Spinal cord (tissue), 10 donors: ENCODE results near the gene IGFL4. TPM values are rescaled to one million over a fixed set of nuclear protein-coding genes. Genes with fewer than 3 reads are reported as not detected.
"Not testable (repeated sequence)": the region's sequence is repeated elsewhere in the genome, so short reads cannot be mapped to it uniquely, and the experiment has no call there.

Experiments
- DNase-seq, 6 donors: peaks; one replicate each; pipeline versions ENCODE4 v3.0.0 to v3.0.0-alpha.2; 2013 to 2015; ENCODE audit warnings: low spot score in 6 of 6, low read depth in 4 of 6
- H3K27ac ChIP-seq: one replicate; pipeline ENCODE4 v1.5.1; 2013; ENCODE audit warnings: low read depth, low read length, control low read depth
- H3K27me3 ChIP-seq: one replicate; pipeline ENCODE4 v1.6.1; 2013; ENCODE audit warnings: low read length; ENCODE audit not compliant: control insufficient read depth, insufficient read depth
- H3K36me3 ChIP-seq: one replicate; pipeline ENCODE4 v1.6.1; 2013; ENCODE audit warnings: low read length; ENCODE audit not compliant: control insufficient read depth, insufficient read depth
- H3K4me1 ChIP-seq: one replicate; pipeline ENCODE4 v1.6.1; 2013; ENCODE audit warnings: low read length; ENCODE audit not compliant: control insufficient read depth, insufficient read depth
- H3K4me3 ChIP-seq: one replicate; pipeline ENCODE4 v1.5.1; 2013; ENCODE audit warnings: low read depth, low read length, control low read depth
- H3K9me3 ChIP-seq: one replicate; pipeline ENCODE4 v1.6.1; 2013; ENCODE audit warnings: low read length; ENCODE audit not compliant: control insufficient read depth, insufficient read depth
- WGBS: methylation state at CpG from one replicate; pipeline ENCODE4 v1.1.5; 2013; ENCODE audit warnings: missing lambda C conversion rate; ENCODE audit not compliant: insufficient coverage; 5-methylcytosine and 5-hydroxymethylcytosine counted together
- polyA plus RNA-seq, 2 donors: library from polyadenylated mRNA; unstranded; fragments of 120-200 nt; gene quantifications; one replicate each; pipeline ENCODE4 v1.2.1, GENCODE V29; 2013; ENCODE audit not compliant: insufficient read length in 2 of 2
- total RNA-seq, 2 donors: library from RNA; depleted of rRNA in 1 of 2; stranded (reverse); fragments of 120-200 nt in 1 of 2; fragments of >200 nt in 1 of 2; gene quantifications; one replicate each; pipeline versions ENCODE4 v1.2.3 to v1.2.4, GENCODE V29; 2013 to 2014
- donor health status: healthy.

Gene IGFL4
- total and polyA plus RNA-seq, 4 donors: 1.6 to 12.0 (median 5.7) TPM

- DNase-seq: peak; percentile 53 to 96 (median 82)
- Histone ChIP-seq H3K27me3 (peaks cover 10% of the 10 kb centered on the region), H3K4me3 (peak overlapping the region; percentile 24), H3K9me3 (peaks cover 12% of the 10 kb centered on the region), H3K4me1 (peaks cover 14% of the 10 kb centered on the region), H3K27ac (peak overlapping the region; percentile 82)
- not testable (repeated sequence) for H3K36me3 ChIP-seq
- WGBS: 19% methylated on average over 20 of the region's 71 CpGs
Observed at GRCh38 chr19:46078573-46079332, 38.0 kb upstream of the IGFL4 start.

- Histone ChIP-seq H3K27me3 (peaks cover 10% of the 10 kb centered on the region), H3K9me3 (peaks cover 12% of the 10 kb centered on the region), H3K4me1 (peaks cover 14% of the 10 kb centered on the region), H3K27ac (no peak overlapping the region), H3K4me3 (peak overlapping the region; percentile 64), H3K36me3 (no peaks in the 10 kb centered on the region)
- no peak for DNase-seq
- no CpG with 5 or more reads among the region's 6 CpGs for WGBS
Observed at GRCh38 chr19:46077815-46078167, 37.0 kb upstream of the IGFL4 start.

GRCh38 chr19:46076951-46077814 lies 36.4 kb upstream of the IGFL4 start:
- Histone ChIP-seq H3K4me3 (peak overlapping the region; percentile 64), H3K9me3 (peaks cover 12% of the 10 kb centered on the region), H3K27ac (no peak overlapping the region), H3K36me3 (no peaks in the 10 kb centered on the region), H3K4me1 (peaks cover 14% of the 10 kb centered on the region), H3K27me3 (peaks cover 10% of the 10 kb centered on the region)
- WGBS: under 1% methylated on average over 47 of the region's 50 CpGs
- peak; percentile 58 to 97 (median 84) for DNase-seq

GRCh38 chr19:46076031-46076880 lies 35.5 kb upstream of the IGFL4 start:
- H3K27me3 ChIP-seq: peaks cover 10% of the 10 kb centered on the region
- peak overlapping the region; percentile 64 for H3K4me3 ChIP-seq
- DNase-seq: no peak
- WGBS: no CpG with 5 or more reads among the region's 9 CpGs
- peaks cover 10% of the 10 kb centered on the region for H3K9me3 ChIP-seq
- H3K27ac ChIP-seq: no peak overlapping the region
- H3K4me1 ChIP-seq: peaks cover 14% of the 10 kb centered on the region
- no peaks in the 10 kb centered on the region for H3K36me3 ChIP-seq

- H3K4me1 ChIP-seq: peaks cover 8% of the 10 kb centered on the region
- H3K27ac ChIP-seq: no peak overlapping the region
- WGBS: 86% methylated on average over 3 of the region's 3 CpGs
- no peak overlapping the region for H3K4me3 ChIP-seq
- peaks cover 11% of the 10 kb centered on the region for H3K27me3 ChIP-seq
- no peak for DNase-seq
- H3K36me3 ChIP-seq: no peaks in the 10 kb centered on the region
- no peaks in the 10 kb centered on the region for H3K9me3 ChIP-seq
Observed at GRCh38 chr19:46073268-46073922, 32.6 kb upstream of the IGFL4 start.

GRCh38 chr19:46069806-46070341 lies 29.1 kb upstream of the IGFL4 start:
- no peak overlapping the region for H3K27ac ChIP-seq
- peaks cover 2% of the 10 kb centered on the region for H3K27me3 ChIP-seq
- H3K9me3 ChIP-seq: no peaks in the 10 kb centered on the region
- H3K4me3 ChIP-seq: no peak overlapping the region
- H3K36me3 ChIP-seq: no peaks in the 10 kb centered on the region
- 69% methylated on average over 2 of the region's 6 CpGs for whole genome bisulfite sequencing
- DNase-seq: no peak
- H3K4me1 ChIP-seq: no peaks in the 10 kb centered on the region

GRCh38 chr19:46068345-46069258 lies 27.8 kb upstream of the IGFL4 start:
- Histone ChIP-seq H3K9me3 (no peaks in the 10 kb centered on the region), H3K4me1 (no peaks in the 10 kb centered on the region), H3K27ac (no peak overlapping the region), H3K27me3 (peaks cover 2% of the 10 kb centered on the region), H3K4me3 (no peak overlapping the region), H3K36me3 (no peaks in the 10 kb centered on the region)
- WGBS: 83% methylated on average over 9 of the region's 12 CpGs
- DNase-seq: no peak

- no peaks in the 10 kb centered on the region for H3K4me1 ChIP-seq
- no peaks in the 10 kb centered on the region for H3K9me3 ChIP-seq
- no peaks in the 10 kb centered on the region for H3K36me3 ChIP-seq
- WGBS: 100% methylated on average over 1 of the region's 1 CpG
- no peak overlapping the region for H3K27ac ChIP-seq
- H3K4me3 ChIP-seq: no peak overlapping the region
- DNase-seq: no peak
- H3K27me3 ChIP-seq: peaks cover 2% of the 10 kb centered on the region
Observed at GRCh38 chr19:46067691-46068090, 26.9 kb upstream of the IGFL4 start.
